ENCODE results near the gene NOP58.
"Not testable (repeated sequence)": the region's sequence is repeated elsewhere in the genome, so short reads cannot be mapped to it uniquely, and the experiment has no call there.

The NOP58 gene

DNA sequence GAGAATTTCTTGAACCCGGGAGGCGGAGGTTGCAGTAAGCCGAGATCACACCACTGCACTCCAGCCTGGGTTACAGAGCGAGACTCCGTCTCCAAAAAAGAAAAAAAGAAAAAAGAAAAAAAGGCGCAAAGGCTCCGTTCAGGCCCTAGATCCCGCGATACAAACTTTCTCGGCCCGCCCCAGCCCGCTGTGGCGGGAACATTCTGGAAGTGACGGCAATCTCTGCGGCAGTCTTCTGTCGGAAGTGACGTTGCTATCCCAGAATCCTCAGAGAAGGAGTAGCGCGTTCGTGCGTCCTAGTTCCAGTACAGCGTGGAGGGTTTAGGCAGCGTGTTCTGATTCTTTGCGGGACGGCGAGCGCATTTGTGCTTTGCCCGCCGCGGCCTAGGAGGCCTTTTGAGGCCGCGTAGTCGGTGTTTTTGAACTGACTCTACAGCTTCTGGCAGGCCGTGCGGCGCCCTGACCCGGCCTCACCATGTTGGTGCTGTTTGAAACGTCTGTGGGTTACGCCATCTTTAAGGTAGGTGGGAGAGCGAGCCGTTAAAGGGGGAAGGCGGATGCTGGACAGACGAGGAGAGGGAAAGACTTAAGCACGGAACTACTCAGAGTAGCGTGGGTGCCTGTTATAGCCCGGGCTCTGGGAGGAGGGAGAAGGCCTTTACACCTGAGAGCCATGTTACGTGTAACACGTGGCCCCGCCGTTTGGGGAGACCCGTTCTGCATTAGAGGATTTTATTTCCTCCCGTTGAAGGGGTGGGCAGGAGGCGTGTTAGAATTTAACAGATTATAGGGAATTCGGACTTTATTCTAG, at the start of gene NOP58:
NOP58 (plus strand) TSS at position 297 of the 811 bp plus-strand sequence; CDS start at position 476, 179 bp downstream.
- DNase-seq = peak; percentile 98

DNA sequence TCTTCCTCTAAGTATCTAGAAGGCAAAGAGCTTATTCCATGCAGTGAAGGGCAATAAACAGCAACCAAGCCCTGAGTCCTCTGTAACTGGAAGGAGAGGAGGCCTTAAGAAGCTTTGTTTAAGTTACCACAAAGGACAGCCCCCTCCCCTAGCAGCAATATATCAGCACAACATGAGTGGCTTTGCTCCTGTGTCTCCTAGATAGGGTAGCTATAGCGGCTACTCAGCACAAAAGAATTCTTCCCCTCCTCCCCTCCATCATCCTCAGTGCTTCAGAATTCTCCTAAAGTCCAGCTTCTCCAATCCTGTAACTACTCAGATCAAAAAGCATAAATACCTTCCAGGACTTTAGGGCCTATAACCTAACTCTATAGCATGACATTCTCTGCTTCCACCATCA, 43.7 kb upstream of the NOP58 start:
- no peak for DNase-seq

DNA sequence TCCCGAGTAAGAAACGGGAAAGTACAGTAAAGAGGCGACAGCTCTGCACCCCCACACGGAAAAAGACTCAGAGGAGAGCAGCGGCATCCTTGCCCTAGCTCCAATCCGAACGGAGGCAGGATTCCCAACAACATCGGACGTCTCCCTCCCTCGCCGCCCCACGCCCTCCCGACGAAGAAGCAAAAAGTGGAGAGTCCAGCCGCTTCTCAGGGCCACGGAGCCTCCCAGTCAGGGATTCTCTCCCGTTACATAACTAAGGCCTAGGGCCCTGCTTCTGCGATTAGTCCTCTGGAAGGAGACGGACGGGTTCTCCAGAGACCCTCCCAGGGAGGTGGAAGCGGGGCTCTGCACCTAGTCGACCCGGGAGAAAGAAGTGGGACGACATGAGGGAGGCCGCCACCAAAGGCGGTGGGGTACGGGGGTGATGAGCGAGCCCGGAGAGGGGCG, 27.8 kb upstream of the NOP58 start:
- peak; percentile 20 for DNase-seq

DNA sequence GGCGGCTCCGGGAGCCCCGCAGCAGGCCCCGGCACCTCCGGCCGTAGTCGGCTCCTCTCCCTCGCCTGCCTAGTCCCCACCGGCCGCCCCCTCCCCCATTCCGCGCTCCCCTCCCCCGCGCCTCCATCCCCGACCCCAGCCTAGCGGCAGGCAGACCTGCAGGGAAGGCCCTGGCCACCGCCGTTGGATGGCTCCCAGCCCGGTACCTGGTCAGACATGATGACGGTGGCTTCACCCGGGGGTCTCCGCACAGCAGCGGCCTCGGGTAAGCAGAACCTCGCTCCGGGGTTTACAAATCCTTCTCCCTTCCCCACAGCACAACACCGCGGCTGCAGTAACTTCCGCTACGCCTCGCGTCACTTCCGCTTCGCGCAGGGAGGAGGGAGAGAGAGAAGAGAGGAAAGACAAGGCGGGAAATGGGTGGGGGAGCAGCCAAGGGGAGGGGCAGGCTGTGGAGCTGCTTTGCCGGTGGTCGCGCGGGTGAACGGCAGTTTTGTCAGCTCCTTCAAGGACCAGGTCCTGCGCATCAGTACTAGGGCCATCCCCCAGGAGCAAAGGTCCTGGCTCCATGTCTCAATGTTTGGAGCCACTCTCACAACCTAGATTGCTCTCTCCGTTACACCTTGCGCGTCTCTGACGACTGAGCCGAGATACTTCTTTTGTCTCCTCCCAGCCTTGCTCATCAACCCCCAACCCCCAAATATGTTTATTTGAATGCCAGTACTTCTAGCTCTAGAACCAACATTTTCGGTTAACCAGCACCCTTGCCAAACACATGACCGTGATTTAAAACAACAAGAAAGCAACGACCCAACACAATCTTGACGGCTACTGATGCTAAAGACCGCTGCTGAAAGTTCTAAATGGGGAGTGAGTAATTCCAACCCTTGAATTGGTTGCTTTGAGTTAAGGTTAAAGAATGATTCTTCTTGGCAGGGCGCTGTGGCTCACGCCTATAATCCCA, 27.0 kb upstream of the NOP58 start, which contains the start of gene SUMO1:
SUMO1 (minus strand) TSS at position 364 of the 964 bp plus-strand sequence; CDS start at position 218, 146 bp downstream.
- DNase-seq = peak; percentile 92

GRCh38 chr2:202247710-202248109, 17.9 kb upstream of the NOP58 start:
- not testable (repeated sequence) for DNase-seq

DNA sequence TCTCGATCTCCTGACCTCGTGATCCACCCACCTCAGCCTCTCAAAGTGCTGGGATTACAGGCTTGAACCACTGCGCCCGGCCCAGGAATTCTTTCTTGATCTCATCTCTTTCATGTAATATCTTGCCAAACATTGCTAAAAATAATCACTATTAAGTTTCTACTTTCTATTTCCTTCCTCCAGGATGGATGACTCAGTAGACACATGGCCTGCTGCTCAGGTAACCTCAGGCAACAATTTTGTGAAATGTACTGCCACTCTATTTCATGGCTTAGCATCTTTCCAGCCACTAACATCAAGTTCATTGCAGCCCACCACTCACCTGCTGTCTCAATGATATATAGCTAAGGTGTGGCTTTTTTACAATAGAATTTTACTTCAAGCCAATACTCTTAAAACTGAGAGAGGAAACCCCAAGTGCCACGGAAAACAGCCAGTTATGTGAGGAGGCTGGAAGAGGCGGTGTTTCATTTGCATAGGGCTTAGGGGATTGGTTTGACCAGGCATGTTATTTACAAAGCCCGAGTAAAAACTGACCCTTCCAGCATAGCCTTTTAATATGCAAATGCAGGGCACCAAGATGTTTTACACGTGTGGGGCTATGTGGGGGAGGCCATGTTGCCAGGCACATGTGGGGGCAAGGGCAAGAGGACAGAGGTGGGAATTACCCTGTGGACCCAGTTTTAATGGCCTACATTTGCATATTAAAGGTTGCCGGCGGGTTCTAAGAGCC, 15.9 kb upstream of the NOP58 start:
- no peak for DNase-seq

DNA sequence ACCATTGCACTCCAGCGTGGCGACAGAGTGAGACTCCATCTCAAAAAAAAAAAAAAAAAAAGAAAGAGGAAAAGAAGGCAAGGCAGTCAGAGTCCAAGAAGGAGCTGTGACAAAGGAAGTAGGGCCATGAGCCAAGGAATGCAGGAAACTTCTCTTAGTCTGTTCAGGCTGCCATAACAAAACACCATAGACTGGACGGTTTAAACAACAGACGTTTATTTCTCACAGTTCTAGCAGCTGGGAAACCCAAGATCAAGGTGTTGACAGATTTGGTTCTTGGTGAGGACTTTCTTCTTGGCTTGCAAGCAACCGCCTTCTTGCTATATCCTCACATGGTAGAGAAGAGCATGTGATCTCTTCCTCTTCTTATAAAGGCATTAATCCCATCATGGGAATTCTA, 14.1 kb upstream of the NOP58 start:
- no peak for DNase-seq

DNA sequence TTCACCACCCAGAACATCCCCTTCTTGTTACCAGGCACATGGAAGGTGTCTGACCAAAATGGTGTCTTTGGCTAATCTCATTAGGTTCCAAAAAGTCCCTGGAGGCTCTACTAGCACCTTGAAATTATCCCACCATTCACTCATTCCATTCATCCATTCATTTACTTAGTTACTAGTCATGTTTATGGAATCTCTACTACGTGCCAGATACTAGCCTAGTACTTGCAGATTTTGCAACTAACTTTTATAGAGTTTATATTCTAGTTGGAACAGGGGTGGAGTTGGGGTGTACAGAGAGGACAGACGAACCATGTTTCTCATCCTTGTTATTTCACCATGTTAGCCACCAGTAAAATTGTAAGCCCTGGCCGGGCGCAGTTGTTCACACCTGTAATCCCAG, 4.0 kb upstream of the NOP58 start:
- no peak for DNase-seq

- no peak for DNase-seq
Observed at GRCh38 chr2:202267495-202267894, 1.9 kb downstream of the NOP58 start.

GRCh38 chr2:202269585-202269984, 4.0 kb downstream of the NOP58 start:
- DNase-seq = no peak

- DNase-seq = no peak
Observed at GRCh38 chr2:202270487-202270886, 4.9 kb downstream of the NOP58 start.

- DNase-seq = not testable (repeated sequence)
Observed at GRCh38 chr2:202276078-202276720, 10.6 kb downstream of the NOP58 start.

DNA sequence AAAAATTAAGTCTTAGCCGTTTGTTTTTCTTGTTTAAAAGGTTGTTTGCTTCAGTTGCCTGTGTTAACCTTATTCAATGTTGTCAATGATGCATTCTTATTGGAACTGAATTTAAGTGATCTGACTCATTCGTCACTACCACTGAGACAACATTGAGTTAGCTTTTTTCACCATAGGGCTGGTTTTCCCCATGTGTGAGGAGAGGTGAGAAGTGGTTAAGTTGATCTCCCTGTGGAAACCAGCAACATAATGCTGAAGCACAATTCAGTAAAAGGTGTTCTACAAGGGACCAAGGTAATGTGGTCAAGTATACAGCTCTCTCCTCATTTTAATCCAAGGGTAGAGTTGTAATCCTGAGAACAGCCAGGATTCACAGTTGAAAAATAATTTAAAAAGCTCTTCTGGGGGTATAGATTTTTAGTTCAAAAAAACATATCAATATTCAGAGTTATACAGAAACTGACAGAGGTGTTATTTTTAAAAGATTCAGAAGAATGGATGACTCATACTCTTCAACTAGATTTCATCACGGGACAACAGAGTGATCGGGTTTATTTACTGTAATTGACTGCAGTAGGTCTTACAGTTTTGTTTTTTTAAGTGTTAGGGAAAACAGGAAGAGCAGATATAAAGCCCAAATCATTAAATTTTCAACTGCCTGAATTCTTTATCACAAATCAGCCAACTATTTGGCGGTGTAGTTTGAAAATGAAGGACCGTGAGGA, 12.6 kb downstream of the NOP58 start:
- DNase-seq = no peak

DNA sequence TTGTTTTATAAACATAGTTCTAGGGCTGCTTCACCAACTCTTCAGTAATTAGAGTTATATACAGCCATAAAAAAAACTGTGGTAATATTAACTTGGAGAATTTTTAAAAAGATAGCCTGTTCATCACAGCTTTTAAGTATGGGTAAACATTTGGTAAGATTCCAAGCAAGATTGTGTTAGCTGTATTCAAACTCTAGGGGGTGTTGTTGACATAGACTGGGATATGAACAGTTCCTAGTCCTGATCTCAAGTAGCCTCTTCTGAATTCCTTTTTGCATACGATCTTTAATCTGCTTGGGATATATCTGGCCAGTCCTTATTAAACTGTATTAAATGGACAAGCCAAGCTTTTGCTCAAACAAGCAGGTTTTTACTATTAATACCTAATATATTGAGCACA, 13.4 kb downstream of the NOP58 start:
- DNase-seq = peak; percentile 37

DNA sequence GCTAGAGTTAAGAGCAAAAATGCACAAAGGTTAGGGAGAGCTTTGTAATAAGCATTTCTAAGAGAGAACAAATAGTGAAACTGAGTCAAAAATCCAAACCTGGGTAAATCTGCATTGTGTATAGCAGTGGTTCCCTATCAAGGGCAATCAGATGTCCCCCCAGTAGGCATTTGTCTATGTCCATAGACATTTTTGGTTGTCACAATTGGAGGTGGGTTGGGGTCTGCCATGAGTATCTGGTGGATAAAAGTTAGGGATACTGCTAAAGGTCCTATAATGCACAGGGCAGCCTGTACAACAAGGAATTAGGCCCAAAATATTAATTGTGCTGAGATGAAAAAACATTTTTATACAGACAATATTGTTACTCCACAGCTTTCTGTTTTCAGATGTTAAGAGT, 21.0 kb downstream of the NOP58 start:
- DNase-seq = no peak

GRCh38 chr2:202289394-202290204, 24.0 kb downstream of the NOP58 start:
- no peak for DNase-seq

- no peak for DNase-seq
Observed at GRCh38 chr2:202290316-202290715, 24.8 kb downstream of the NOP58 start.

GRCh38 chr2:202290970-202291369, 25.4 kb downstream of the NOP58 start:
- no peak for DNase-seq

- DNase-seq = no peak
Observed at GRCh38 chr2:202299712-202300111, 34.1 kb downstream of the NOP58 start.

DNA sequence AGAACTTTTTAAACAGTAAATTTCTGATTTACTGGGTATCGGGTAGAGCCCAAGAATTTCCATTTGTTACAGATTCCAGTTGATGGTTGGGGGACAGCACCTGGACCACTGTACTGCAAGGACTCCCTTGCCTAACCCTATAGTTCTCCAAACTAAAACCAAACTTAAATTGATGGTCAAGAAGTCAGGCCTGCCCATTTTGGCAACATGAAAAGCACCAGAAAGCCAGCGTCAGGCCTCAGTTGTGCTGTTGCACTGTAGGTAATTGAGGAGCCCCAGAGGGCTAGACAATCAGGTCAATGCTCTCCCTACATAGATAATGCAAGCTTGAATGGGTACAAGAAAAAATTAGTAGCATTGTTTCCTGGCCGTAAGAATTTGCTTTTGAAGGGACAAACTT, 40.5 kb downstream of the NOP58 start:
- DNase-seq = no peak

DNA sequence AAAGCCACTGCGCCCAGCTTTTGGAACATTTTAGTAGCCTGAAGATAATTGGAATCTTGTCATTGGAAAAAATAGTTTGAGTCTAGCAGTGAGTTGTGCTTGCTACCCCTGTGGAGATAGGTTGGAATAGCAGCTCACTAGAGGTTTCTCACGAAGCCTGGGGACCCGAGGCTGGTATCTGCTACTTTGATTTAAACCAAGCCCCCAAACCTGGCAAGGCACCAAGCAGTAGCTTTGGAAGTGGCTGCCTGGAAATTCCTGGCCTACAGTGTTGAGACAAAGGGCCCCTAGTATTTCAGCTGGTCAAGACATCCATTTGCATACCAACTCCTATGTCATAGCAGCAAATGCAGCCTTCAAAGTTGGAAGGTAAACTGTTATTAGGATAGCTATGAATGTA, 42.1 kb downstream of the NOP58 start:
- no peak for DNase-seq
